NCI-H2081 treated with DMSO at 0.1 percent for 48 hours (cell line): ENCODE measurements around the gene PRR13.
"Not testable (repeated sequence)": the region's sequence is repeated elsewhere in the genome, so short reads cannot be mapped to it uniquely, and the experiment has no call there.

Experiments used
- DNase-seq: peaks from one replicate; lab custom pipeline; 2025; lab: John Stamatoyannopoulos, UW

The PRR13 gene

DNA sequence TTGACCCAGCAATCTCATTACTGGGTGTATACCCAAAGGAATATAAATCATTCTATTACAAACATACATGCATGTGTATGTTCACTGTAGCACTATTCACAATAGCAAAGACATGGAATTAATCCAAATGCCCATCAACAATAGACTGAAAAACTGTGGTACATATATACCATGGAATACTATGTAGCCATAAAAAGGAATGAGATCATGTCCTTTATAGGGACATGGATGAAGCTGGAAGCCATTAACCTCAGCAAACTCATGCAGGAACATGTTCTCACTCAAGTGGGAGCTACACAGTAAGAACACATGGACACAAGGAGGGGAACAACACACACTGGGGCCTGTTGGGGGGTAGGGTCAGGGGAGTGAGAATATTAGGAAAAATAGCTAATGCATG, 2.0 kb upstream of the PRR13 start:
- not testable (repeated sequence) for DNase-seq

DNA sequence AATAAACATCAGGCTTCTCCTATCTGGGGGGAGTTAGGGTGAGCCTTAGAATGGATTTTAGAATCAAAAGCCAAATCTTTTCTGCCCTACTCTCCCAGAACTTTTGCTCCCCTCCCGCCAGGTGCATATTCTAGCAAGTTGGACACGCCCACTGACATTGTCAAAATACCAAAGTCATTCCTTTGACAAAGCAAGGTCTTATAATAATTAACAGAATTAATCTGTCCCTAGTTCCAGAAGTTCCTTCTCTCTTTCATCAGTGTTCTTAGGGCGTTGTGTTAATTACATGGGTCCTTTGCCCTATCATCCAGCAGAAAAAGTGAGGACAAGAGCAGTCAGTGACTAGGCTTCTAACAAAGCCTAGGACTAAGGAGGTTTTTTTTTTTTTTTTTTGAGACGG, 2.4 kb downstream of the PRR13 start:
- no peak for DNase-seq

DNA sequence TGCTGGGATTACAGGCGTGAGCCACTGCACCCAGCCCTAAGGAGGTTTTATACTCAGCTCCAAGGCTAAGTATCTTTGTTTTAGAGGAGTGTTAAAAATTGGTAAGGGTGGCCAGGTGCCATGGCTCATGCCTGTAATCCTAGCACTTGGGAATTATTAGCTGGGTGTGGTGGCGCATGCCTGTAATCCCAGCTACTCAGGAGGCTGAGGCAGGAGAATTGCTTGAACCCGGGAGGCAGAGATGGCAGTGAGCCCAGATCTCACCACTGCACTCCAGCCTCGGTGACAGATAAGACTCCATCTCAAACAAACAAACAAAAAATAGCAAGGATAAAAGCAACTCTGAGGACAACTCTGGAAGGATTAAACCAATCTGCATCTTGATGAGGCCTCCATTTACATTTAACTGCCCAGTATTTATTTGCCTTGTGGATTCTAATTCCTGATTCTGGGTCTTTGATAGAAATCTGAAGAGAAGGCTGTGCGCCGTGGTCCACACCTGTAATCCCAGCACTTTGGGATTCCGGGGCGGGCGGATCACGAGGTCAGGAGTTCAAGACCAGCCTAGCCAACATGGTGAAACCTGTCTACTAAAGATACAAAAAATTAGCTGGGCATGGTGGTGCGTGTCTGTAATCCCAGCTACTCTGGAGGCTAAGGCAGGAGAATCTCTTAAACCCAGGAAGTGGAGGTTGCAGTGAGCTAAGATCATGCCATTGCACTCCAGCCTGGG, 3.2 kb downstream of the PRR13 start:
- not testable (repeated sequence) for DNase-seq

DNA sequence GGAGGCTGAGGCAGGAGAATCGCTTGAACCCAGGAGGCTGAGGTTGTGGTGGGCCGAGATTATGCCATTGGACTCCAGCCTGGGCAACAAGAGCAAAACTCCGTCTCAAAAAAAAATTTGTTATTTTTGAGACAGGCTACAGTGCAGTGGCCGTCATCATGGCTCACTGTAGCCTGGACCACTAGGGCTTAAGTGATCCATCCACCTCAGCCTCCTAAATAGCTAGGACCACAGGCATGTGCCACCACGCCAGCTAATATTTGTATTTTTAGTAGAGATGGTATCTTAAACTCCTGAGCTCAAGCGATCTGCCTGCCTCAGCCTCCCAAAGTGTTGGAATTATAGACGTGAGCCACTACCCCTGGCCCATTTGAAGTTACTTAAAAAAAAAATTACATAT, 9.4 kb downstream of the PRR13 start:
- DNase-seq: no peak

DNA sequence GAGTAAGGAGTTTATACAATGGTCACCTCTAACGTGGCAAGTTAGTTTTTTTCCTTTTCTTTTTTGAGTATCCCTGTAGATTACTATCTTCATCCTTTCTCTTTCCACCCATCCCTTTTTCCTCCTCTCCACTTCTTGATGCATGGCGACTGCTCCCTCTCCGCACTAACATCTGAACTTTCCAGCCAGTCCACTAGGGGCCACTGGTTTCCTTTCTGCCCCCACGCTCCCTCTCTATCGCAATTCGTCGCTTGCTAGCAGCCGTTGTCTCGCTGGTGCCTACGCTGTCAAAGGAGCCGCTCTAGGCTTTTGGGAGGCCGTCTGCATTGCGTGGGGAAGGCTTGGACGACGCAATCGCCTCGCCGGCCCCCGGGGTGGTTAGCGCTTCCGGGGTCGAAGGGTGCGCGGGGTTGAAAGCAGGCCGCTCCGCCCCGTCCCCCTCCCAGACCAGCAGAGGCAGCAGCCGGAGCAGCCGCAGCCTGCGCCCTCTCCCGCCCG, 10.2 kb downstream of the PRR13 start, which contains the start of gene PCBP2:
Gene PCBP2, plus strand, starts transcription at position 442 of the 498 bp plus-strand sequence. CDS start 2,699 bp downstream, outside the sequence.
- peak; percentile 95 for DNase-seq

DNA sequence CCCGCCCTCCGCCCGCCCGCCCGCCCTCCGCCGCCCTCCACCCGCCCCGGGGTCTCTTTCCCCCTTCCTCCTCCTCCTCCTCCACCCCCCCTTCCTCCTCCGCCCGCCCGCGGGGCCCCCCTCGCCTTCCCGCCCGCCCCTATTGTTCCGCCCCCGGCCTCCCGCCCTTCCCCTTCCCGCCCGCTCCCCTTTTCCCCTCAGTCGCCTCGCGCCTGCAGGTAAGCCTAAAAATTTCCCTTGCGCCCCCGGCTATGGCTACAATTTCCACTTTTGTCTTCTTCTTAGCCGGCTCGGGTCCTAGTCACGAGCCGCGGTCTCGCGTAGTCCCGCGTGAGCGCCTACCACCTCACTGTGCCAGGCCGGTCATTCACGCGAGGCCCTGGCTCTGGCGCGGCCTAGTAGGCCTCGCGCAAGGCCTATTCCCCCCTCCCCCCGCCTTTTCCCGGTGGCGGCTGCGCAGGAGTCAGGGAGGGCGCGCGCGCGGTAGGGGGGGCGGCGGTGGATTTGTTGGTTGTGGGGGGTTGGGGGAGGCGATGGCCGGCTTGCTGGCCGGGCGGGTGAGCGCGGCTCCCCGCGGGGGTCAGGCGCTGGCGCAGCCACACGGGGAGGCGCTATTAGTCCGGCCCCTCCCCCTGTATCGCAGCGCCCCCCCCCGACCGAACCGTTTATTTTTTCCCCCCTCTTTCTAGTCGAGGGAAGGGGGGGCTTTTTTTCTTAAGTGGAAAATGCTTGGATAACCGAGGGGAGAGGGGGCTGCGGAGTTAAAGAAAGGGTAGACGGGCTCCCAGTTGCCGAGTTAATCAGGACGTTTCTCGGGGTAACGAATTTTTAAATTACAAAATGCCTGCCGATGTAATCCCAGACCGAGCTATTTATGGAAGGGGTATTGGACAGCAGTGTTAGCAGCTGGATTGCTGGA, 10.9 kb downstream of the PRR13 start:
- no peak for DNase-seq

DNA sequence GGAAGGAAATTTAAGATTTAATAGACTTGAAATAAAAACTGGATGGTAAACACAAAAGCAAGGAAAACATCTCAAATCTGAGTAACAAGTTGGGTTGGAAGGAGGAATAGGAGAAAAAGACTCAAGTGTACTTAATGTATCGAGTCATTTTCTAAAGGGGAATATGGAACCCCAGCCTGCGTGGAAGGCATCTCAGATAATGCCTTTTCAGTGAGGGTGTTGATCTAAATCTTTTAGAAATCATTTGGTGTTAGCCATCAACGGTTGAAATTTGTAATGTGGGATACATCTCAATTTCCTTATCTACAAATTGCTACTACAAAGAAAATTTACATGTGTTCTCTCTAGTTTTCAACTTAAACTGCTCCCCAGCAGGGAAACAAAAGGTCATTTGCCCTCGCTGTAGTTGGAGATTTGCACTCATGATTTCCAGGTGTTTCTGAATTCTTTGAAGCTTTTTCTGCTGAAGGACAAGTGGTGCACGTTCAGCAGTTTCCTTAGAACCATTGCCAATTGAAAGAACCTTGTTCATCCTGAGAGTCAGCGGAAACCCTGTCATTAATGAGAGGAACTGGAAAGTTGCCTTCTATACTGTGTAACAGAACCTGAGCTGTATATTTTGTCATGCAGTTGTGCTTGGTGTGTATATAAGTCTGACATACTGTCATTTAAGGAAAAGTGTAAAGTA, 12.6 kb downstream of the PRR13 start:
- DNase-seq: no peak

DNA sequence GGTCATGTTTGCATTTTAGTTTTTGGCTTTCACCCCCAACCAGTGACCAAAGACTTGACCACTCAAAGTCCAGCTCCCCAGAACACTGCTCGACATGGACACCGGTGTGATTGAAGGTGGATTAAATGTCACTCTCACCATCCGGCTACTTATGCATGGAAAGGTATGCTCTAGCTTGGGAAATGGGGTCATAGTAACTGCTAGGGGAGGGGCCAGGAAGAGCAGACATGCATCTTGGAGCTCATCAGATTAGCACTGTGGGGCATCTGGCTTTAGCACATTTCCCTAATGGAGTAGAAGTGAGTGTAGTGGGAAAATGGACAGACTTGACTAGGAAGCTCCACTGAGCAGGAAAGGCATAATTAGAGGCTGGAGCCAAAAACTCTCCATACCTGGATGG, 13.2 kb downstream of the PRR13 start:
- no peak for DNase-seq

DNA sequence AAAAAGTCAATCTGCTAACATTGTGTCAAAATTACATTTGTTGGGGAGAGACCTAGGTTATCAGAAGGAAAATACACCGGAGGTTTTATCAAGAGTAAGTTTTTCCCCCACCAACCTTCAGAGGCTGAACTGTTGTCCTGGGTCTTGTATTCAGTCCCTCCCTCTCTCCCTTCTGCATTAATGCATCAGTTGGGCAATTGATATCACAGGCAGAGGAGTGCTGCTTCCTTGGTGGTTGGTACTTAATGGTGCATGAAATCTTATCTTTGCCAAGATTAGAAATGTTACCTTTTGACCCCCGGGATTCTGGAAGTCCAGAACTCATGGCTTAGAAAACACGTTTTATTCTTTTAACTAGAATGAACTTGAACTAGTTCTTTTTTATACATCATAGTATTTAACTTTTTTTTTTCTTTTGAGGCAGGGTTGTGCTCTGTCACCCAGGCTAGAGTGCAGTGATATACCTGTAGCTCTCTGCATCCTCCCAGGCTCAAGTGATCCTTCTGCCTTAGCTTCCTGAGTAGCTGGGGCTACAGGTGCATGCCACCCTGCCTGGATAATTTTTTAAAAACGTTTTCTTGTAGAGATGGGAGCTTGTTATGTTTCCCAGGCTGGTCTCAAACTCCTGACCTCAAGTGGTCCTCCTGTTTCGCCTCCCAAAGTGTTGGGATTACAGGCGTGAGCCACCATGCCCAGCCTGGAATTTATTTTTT, 15.3 kb downstream of the PRR13 start:
- no peak for DNase-seq

DNA sequence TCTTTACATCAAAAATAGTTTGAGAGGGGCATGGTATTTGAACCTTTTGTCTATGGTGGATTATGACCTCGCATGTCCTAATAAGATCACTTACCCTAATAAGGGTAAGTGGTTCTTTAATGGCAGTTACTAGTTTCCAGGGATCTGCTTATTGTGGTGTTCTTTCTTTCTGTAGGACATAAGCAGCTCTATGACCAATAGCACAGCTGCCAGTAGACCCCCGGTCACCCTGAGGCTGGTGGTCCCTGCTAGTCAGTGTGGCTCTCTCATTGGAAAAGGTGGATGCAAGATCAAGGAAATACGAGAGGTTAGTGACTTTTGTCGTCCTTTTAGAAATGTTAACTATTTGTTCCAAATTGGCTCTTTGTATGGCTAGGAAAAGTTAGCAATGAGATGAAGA, 17.6 kb downstream of the PRR13 start:
- DNase-seq: no peak

DNA sequence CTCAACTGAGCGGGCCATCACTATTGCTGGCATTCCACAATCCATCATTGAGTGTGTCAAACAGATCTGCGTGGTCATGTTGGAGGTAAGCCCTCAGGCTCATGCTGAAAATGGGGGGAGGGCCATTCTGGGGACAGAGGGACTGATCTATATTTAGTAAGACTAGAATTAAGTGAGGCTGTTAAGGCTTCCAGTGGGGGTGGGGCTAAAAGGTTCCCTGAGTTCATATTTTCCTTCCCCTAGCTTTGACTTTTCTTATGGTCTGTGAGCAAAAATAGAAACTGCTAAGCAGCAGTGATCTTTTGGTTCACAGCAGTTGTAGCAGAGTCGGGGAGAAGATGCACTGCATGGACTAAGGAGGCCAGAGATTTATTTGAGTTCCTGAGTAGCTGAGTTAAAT, 19.5 kb downstream of the PRR13 start:
- DNase-seq: no peak

DNA sequence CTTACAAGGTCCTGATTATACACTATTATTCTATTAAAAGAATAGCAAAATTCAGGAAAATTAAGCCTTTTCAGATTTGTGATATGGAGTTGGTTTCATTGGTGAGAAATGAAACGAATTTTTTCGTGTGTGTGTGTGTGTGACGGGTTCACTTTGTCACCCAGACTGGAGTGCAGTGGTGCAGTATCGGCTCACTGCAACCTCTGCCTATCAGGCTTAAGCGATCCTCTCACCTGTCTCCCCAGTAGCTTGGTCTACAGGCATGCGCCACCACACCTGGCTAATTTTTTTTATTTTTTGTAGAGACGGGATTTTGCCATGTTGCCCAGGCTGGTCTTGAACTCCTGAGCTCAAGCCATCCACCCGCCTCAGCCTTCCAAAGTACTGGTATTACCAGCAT, 20.1 kb downstream of the PRR13 start:
- no peak for DNase-seq

DNA sequence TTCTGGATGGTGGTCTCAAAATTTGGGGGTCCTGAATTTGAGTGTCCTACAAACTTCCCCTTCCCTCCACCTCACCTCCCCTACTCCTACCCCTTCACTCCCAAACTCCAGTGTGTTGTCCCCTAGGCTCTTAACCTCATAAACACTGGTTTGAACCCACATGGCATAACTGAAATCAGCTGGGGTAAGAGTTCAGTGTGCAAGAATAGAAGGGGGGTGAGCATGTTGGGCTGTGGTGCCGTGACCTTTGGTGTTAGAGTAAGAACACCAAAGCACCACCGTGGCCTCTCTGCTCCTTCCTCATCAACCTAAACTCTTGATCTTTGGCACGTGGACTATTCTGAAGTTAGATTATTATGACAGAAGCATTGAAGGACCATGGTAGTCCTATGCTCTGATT, 21.4 kb downstream of the PRR13 start:
- DNase-seq: no peak

DNA sequence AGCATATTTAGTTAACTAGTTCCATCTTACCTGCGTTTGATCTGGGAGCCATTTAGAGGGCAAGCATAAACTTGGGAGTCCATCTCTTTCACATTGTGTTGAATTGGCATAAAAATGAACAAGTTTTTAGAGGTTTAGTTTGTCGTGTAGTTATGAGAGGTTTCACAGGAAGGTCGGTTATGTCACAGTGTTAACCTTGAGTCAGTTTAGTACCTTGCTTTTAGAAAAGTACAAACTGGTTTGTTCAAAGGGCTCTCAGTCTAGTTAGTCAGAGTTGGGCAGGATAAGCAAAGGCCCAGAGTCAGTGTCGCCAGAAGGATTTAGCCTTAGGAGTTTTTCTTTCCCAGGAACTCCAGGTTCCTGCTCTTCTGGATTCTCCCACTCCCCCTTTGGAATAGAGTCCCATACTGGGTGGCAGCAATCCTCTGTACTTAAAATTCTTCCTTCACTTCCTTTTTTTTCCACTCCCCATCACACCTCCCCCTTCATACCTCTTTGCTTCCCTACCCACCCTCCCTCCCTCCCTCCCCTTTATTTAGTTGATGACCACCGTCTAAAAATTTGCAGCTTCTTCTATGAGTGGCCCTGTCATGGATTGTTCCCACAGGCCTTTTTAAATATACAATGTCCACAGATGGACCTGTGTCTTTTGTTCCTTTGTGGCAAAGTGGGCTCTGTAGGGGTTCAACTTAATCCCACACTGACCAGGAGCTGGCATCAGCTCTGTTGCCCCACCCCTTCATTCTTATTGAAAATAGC, 22.4 kb downstream of the PRR13 start:
- DNase-seq: no peak

DNA sequence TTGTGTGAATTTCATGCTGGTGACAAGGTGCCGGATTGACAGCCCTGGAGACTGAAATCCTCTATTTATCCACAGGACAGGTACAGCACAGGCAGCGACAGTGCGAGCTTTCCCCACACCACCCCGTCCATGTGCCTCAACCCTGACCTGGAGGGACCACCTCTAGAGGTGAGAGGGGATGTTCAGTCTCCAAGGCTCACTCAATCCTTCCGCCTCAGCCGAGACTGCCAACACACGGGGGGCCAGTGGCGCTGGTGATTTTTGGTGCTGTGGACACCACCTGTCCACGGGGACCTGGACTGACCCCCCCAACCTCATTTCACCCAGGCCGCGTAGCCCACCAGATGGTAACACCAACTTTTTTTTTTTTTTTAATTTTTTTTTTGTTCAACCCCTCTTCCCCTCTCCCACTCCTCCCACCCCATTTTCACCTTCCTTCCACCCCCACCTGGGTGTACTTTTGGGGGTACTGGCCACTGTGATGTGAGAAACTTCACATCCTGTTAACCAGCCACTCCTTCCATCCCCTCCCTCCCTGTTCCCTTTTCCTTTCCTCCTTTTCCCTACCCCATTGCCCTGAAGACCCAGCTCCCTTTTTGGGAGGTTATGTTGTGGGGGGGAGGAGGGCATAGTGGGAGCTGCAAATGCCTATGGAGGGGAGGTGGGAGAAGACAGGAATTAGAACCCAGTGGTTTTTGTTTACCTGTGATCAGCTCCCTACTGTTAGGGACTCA, 23.3 kb downstream of the PRR13 start:
- no peak for DNase-seq

DNA sequence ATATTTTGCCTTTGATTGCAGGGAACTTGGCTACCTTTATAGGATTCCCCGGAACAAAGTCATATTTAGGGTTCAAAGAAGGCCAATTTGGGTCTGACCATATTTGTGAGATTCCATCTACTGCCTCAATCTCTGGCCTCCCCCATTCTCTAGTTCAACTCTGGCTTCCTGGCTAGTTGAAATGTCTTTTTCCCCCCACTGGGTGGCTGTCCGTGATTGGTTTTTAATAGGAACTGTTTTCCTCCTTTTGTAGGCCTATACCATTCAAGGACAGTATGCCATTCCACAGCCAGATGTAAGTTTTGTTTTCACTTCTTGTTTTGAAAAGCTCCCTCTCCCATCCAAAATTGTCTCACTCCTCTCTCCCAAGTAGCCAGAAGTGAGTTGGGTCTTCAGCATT, 24.1 kb downstream of the PRR13 start:
- no peak for DNase-seq

DNA sequence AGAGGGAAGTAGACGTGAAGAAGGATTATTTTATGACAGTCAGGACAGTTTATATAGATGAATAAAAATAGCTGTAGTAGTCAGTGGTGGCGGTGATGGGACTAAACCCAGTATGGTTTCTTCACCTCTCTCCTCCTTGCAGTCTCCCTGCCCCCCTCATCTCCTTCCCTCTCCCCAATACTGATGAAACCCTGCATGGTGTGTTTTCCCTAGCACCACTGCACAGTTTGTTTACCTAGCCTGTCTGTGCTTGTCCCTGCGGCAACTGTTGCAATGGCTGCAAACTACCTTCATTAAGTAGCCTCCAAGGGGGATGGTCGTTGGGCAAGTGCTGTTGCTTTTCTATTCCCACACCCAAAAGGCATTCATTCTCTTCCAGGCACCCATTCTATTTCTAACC, 25.1 kb downstream of the PRR13 start:
- DNase-seq: no peak

DNA sequence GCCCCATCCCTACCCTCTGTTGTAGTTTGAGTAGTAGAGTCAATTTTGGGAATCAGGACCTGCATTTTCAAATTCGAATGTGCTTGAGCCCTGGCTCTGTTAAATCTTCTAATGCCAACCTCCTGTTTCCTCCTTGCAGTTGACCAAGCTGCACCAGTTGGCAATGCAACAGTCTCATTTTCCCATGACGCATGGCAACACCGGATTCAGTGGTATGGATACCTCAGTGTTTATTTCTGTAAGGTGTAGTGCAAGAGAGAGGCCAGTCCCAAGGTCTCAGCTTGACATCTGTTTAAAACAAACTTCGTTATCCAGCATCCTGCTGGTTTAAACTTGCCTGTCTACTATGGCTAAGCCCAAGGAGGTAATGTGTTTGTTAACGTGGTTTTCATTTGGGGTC, 25.5 kb downstream of the PRR13 start:
- DNase-seq: no peak

DNA sequence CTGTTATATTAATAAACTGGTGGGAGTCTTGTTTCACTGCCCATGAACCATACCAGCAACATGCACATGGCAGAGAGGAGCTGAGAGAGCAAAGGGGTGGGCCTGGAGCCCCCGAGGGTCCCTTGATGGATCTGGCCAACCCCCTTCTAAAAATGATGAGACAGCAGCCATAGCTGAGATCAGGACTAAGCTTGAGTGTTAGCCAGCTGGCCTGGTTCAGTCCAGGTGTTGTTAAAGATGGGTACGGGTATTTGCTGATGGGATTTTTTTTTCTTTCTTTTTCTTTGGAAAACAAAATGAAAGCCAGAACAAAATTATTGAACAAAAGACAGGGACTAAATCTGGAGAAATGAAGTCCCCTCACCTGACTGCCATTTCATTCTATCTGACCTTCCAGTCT, 26.3 kb downstream of the PRR13 start:
- no peak for DNase-seq

DNA sequence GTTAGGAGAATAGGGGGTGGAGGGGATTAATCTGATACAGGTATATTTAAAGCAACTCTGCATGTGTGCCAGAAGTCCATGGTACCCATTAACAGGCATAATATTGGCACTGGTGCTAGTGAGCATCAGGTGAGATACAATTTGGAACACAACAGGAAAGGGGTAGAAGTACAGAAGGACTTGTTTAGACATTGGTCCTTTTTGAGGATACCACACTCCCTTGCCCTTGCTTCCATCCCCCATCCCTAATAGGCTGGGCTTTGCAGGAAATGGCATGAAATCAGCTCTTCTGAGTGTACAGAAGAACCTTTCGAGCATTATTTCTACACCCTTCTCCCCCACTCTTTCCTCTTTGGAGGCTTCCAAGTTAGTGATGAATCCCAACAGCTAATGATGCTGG, 26.7 kb downstream of the PRR13 start:
- no peak for DNase-seq
